ENCODE results near the gene ELMOD2. TPM values are rescaled to one million over a fixed set of nuclear protein-coding genes. Genes with fewer than 3 reads are reported as not detected.

The ELMOD2 gene
- total and polyA plus RNA-seq, 2 of the 13 experiments (the other 11 are each of a cell fraction or from before 2014, with no cell fraction given), result 10.2 to 38.1 TPM

DNA sequence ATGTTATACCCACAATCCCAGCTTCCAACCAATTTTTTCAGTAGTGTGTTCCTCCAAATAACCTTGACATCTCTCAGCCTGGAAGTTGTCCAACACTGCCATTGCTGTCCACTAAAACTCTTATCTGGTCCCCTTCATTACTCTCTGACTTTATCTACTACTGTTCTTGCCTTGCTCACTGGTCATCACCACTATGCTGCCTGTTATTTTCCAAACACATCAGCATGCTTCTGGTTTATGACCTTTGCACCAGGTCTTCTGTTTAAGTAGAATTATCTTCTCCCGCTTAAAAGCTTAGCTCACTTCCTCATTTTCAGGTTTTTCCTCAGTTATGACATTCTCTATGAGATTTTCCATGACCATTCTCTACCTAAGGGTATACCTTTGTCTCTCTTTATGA, 5.5 kb downstream of the ELMOD2 start (continued):
- TF ChIP-seq MAFG (CRISPR knock-in tag; IDR thresholded peaks at IDR 0.05), result no peak
- no peak for TF ChIP-seq HHEX (CRISPR knock-in tag; IDR thresholded peaks at IDR 0.05)
- TF ChIP-seq ZFYVE20 (CRISPR knock-in tag; IDR thresholded peaks at IDR 0.05; ENCODE audit: borderline replicate concordance, low read depth), result no peak
- no peak for TF ChIP-seq XRCC5 (optimal IDR thresholded peaks at IDR 0.05; ENCODE audit: low read length)
- no peak for TF ChIP-seq HOXA5 (CRISPR knock-in tag; IDR thresholded peaks at IDR 0.05)
- no peak for TF ChIP-seq RORA (CRISPR knock-in tag; IDR thresholded peaks at IDR 0.05)
- TF ChIP-seq, protein P1, sequence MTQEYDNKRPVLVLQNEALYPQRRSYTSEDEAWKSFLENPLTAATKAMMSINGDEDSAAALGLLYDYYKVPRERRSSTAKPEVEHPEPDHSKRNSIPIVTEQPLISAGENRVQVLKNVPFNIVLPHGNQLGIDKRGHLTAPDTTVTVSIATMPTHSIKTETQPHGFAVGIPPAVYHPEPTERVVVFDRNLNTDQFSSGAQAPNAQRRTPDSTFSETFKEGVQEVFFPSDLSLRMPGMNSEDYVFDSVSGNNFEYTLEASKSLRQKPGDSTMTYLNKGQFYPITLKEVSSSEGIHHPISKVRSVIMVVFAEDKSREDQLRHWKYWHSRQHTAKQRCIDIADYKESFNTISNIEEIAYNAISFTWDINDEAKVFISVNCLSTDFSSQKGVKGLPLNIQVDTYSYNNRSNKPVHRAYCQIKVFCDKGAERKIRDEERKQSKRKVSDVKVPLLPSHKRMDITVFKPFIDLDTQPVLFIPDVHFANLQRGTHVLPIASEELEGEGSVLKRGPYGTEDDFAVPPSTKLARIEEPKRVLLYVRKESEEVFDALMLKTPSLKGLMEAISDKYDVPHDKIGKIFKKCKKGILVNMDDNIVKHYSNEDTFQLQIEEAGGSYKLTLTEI (CRISPR knock-in tag; conservative IDR thresholded peaks at IDR 0.05), result no peak
- TF ChIP-seq ZNF205 (CRISPR knock-in tag; IDR thresholded peaks at IDR 0.05), result no peak; the same call in 1 of the 2 replicates
- 0 out of 2 replicates have a peak, but pooled peaks have one; percentile 23 for TF ChIP-seq HDAC2 (CRISPR knock-in tag; IDR thresholded peaks at IDR 0.05)
- TF ChIP-seq SAP130 (CRISPR knock-in tag; IDR thresholded peaks at IDR 0.05; ENCODE audit: low read depth), result peak; percentile 56
- TF ChIP-seq, protein P2, sequence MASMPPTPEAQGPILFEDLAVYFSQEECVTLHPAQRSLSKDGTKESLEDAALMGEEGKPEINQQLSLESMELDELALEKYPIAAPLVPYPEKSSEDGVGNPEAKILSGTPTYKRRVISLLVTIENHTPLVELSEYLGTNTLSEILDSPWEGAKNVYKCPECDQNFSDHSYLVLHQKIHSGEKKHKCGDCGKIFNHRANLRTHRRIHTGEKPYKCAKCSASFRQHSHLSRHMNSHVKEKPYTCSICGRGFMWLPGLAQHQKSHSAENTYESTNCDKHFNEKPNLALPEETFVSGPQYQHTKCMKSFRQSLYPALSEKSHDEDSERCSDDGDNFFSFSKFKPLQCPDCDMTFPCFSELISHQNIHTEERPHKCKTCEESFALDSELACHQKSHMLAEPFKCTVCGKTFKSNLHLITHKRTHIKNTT (CRISPR knock-in tag; IDR thresholded peaks at IDR 0.05), result no peak
- no peak for TF ChIP-seq ZNF552 (CRISPR knock-in tag; IDR thresholded peaks at IDR 0.05; ENCODE audit: borderline replicate concordance)
- no peak for TF ChIP-seq MTF2 (CRISPR knock-in tag; IDR thresholded peaks at IDR 0.05; ENCODE audit: borderline replicate concordance)
- TF ChIP-seq PRMT3 (CRISPR knock-in tag; IDR thresholded peaks at IDR 0.05; ENCODE audit: borderline replicate concordance, low read depth), result no peak
- TF ChIP-seq, protein P3, sequence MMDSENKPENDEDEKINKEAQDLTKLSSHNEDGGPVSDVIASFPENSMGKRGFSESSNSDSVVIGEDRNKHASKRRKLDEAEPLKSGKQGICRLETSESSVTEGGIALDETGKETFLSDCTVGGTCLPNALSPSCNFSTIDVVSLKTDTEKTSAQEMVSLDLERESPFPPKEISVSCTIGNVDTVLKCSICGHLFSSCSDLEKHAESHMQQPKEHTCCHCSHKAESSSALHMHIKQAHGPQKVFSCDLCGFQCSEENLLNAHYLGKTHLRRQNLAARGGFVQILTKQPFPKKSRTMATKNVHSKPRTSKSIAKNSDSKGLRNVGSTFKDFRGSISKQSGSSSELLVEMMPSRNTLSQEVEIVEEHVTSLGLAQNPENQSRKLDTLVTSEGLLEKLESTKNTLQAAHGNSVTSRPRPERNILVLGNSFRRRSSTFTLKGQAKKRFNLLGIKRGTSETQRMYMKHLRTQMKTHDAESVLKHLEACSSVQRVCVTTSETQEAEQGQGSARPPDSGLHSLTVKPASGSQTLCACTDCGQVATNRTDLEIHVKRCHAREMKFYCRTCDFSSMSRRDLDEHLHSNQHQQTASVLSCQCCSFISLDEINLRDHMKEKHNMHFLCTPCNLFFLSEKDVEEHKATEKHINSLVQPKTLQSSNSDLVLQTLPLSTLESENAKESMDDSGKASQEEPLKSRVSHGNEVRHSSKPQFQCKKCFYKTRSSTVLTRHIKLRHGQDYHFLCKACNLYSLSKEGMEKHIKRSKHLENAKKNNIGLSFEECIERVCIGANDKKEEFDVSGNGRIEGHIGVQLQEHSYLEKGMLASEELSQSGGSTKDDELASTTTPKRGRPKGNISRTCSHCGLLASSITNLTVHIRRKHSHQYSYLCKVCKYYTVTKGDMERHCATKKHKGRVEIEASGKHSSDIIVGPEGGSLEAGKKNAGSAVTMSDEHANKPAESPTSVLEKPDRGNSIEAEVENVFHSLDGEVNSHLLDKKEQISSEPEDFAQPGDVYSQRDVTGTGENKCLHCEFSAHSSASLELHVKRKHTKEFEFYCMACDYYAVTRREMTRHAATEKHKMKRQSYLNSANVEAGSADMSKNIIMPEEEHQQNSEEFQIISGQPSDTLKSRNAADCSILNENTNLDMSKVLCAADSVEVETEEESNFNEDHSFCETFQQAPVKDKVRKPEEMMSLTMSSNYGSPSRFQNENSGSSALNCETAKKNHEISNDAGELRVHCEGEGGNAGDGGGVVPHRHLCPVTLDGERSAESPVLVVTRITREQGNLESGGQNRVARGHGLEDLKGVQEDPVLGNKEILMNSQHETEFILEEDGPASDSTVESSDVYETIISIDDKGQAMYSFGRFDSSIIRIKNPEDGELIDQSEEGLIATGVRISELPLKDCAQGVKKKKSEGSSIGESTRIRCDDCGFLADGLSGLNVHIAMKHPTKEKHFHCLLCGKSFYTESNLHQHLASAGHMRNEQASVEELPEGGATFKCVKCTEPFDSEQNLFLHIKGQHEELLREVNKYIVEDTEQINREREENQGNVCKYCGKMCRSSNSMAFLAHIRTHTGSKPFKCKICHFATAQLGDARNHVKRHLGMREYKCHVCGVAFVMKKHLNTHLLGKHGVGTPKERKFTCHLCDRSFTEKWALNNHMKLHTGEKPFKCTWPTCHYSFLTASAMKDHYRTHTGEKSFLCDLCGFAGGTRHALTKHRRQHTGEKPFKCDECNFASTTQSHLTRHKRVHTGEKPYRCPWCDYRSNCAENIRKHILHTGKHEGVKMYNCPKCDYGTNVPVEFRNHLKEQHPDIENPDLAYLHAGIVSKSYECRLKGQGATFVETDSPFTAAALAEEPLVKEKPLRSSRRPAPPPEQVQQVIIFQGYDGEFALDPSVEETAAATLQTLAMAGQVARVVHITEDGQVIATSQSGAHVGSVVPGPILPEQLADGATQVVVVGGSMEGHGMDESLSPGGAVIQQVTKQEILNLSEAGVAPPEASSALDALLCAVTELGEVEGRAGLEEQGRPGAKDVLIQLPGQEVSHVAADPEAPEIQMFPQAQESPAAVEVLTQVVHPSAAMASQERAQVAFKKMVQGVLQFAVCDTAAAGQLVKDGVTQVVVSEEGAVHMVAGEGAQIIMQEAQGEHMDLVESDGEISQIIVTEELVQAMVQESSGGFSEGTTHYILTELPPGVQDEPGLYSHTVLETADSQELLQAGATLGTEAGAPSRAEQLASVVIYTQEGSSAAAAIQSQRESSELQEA (CRISPR knock-in tag; IDR thresholded peaks at IDR 0.05; ENCODE audit: not compliant biosample characterization), result no peak
- no peak for TF ChIP-seq ZNF33B (CRISPR knock-in tag; IDR thresholded peaks at IDR 0.05)
- TF ChIP-seq, protein P4, sequence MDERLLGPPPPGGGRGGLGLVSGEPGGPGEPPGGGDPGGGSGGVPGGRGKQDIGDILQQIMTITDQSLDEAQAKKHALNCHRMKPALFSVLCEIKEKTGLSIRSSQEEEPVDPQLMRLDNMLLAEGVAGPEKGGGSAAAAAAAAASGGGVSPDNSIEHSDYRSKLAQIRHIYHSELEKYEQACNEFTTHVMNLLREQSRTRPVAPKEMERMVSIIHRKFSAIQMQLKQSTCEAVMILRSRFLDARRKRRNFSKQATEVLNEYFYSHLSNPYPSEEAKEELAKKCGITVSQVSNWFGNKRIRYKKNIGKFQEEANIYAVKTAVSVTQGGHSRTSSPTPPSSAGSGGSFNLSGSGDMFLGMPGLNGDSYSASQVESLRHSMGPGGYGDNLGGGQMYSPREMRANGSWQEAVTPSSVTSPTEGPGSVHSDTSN (CRISPR knock-in tag; IDR thresholded peaks at IDR 0.05), result no peak
- peak; percentile 59 for TF ChIP-seq GATAD2A (CRISPR knock-in tag; IDR thresholded peaks at IDR 0.05)
